ENCODE data around the gene ARHGEF18. TPM values are rescaled to one million over a fixed set of nuclear protein-coding genes. Genes with fewer than 3 reads are reported as not detected.
"Not testable (repeated sequence)": the region's sequence is repeated elsewhere in the genome, so short reads cannot be mapped to it uniquely, and the experiment has no call there.

The ARHGEF18 gene
- polyA plus RNA-seq, 3 donors from 2014 or later: 0.86 to 7.8 (median 1.2) TPM

GRCh38 chr19:7355871-7356270, 7.1 kb downstream of the ARHGEF18 start:
- H3K27ac Mint-ChIP-seq: no peak overlapping the region
- DNase-seq: no peak
- peaks cover 20 to 66% of the 10 kb centered on the region in 2 donors for H3K4me1 Mint-ChIP-seq
- H3K27me3 Mint-ChIP-seq (ENCODE audit: low read depth in 3 of 3): peaks cover 0 to 3% (median 0%) of the 10 kb centered on the region in 3 donors
- peaks cover 10 to 29% (median 28%) of the 10 kb centered on the region in 3 donors for H3K36me3 Mint-ChIP-seq
- H3K9me3 Mint-ChIP-seq: peaks cover 0 to 7% (median 4%) of the 10 kb centered on the region in 6 donors
- no peak overlapping the region for H3K4me3 Mint-ChIP-seq

GRCh38 chr19:7356899-7357627, 8.3 kb downstream of the ARHGEF18 start:
- Mint-ChIP-seq H3K9me3 (peaks cover 0 to 3% (median under 1%) of the 10 kb centered on the region in 6 donors), H3K4me3 (no peak overlapping the region), H3K36me3 (peaks cover 9 to 27% (median 24%) of the 10 kb centered on the region in 3 donors), H3K27me3 (ENCODE audit: low read depth in 3 of 3) (peaks cover 0 to 3% (median 0%) of the 10 kb centered on the region in 3 donors), H3K27ac (peak overlapping the region in 5 of 6 donors; percentile 16 to 36 (median 24)), H3K4me1 (peaks cover 10 to 54% of the 10 kb centered on the region in 2 donors)
- no peak for DNase-seq

GRCh38 chr19:7358102-7358597, 9.4 kb downstream of the ARHGEF18 start:
- Mint-ChIP-seq H3K36me3 (peaks cover 12 to 29% (median 23%) of the 10 kb centered on the region in 3 donors), H3K9me3 (no peaks in the 10 kb centered on the region), H3K4me1 (peaks cover 8 to 49% of the 10 kb centered on the region in 2 donors), H3K4me3 (no peak overlapping the region), H3K27ac (peak overlapping the region in 5 of 6 donors; percentile 34 to 68 (median 46)), H3K27me3 (ENCODE audit: low read depth in 3 of 3) (peaks cover 0 to 4% (median 0%) of the 10 kb centered on the region in 3 donors)
- DNase-seq: no peak

DNA sequence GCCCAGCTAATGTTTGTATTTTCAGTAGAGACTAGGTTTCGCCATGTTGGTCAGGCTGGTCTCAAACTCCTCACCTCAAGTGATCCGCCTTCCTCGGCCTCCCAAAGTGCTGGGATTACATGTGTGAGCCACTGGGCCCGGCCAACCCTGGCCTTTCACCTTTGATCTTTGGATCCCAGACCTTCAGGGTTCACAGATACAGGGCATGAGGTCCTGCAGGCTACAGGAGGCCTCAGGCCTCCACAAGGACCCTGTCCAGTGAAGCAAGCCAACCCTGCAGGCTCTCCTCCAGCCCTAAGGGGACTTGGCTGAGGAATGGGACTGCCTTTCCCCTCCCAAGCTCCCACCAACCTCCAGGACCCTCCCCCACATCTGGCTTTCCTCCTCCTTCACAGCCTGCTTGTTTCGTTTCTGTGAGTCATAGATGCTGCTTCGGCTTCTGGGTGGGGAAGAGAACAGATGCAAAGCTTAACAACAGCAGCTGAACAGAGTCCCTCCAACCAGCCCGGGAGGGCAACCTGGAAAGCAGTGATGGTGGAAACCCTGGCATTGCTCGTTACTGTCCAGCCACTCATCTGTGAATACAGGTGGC, 11.8 kb downstream of the ARHGEF18 start:
- Mint-ChIP-seq H3K27ac (peak overlapping the region in 1 of 6 donors; percentile 17), H3K4me3 (no peak overlapping the region), H3K9me3 (no peaks in the 10 kb centered on the region), H3K36me3 (peaks cover 17 to 37% (median 24%) of the 10 kb centered on the region in 3 donors), H3K27me3 (ENCODE audit: low read depth in 3 of 3) (peaks cover 0 to 4% (median 2%) of the 10 kb centered on the region in 3 donors), H3K4me1 (peaks cover 0 to 39% of the 10 kb centered on the region in 2 donors)
- DNase-seq: no peak

- Mint-ChIP-seq H3K36me3 (peaks cover 20 to 29% (median 26%) of the 10 kb centered on the region in 3 donors), H3K9me3 (no peaks in the 10 kb centered on the region), H3K4me1 (peaks cover 0 to 28% of the 10 kb centered on the region in 2 donors), H3K27me3 (ENCODE audit: low read depth in 3 of 3) (peaks cover 0 to 6% (median 2%) of the 10 kb centered on the region in 3 donors), H3K4me3 (no peak overlapping the region), H3K27ac (peak overlapping the region; percentile 7 to 87 (median 66))
- DNase-seq: no peak
Observed at GRCh38 chr19:7363225-7363624, 14.5 kb downstream of the ARHGEF18 start.

- Mint-ChIP-seq H3K36me3 (peaks cover 20 to 30% (median 28%) of the 10 kb centered on the region in 3 donors), H3K27me3 (ENCODE audit: low read depth in 3 of 3) (peaks cover 0 to 5% (median 2%) of the 10 kb centered on the region in 3 donors), H3K9me3 (no peaks in the 10 kb centered on the region), H3K27ac (peak overlapping the region in 3 of 6 donors; percentile 29 to 62 (median 56)), H3K4me3 (no peak overlapping the region), H3K4me1 (peaks cover 0 to 15% of the 10 kb centered on the region in 2 donors)
- DNase-seq: peak in 2 of 3 donors; percentile 25 to 30
Observed at GRCh38 chr19:7366701-7367420, 18.1 kb downstream of the ARHGEF18 start.

DNA sequence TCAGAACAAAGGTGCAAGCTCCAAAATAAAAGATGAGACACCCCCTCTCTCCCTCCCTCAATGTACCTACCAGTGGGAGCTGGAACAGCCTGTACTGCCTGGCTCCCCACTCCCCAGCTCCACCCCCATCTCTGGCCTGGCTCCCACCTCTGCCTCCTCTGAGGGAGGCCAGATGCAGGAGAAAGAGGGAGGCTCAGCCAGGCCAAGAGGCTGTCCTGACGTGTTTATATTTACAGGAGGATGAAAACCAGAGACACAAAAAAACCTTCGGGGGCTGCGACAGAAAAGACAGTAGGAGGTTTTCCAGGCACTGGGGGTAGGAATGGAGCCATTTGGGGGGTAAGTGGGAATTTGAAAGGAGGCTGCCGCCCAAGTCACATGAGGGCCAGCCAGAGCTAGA, 19.7 kb downstream of the ARHGEF18 start:
- H3K4me1 Mint-ChIP-seq: peaks cover 0 to 13% of the 10 kb centered on the region in 2 donors
- H3K4me3 Mint-ChIP-seq: no peak overlapping the region
- H3K27me3 Mint-ChIP-seq (ENCODE audit: low read depth in 3 of 3): peaks cover 0 to 4% (median 2%) of the 10 kb centered on the region in 3 donors
- no peaks in the 10 kb centered on the region for H3K9me3 Mint-ChIP-seq
- peak overlapping the region in 1 of 6 donors; percentile 36 for H3K27ac Mint-ChIP-seq
- no peak for DNase-seq
- H3K36me3 Mint-ChIP-seq: peaks cover 9 to 24% (median 20%) of the 10 kb centered on the region in 3 donors

DNA sequence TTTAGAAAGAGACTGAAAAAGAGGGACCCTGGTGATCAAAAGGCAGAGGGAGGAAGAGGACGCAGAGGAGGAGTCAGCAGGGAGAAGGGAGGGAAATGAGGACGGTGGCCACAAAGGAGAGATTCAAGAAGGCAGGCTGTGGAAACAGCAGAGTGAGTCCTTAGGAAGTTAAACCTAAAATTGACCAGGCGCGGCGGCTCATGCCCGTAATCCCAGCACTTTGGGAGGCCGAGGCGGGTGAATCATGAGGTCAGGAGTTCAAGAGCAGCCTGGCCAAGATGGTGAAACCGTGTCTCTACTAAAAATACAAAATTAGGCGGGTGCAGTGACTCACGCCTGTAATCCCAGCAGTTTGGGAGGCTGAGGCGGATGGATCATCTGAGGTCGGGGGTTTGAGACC, 20.1 kb downstream of the ARHGEF18 start:
- not testable (repeated sequence) for DNase-seq; H3K9me3 Mint-ChIP-seq; H3K4me3 Mint-ChIP-seq; H3K27me3 Mint-ChIP-seq (ENCODE audit: low read depth in 3 of 3)
- peaks cover 0 to 11% of the 10 kb centered on the region in 2 donors for H3K4me1 Mint-ChIP-seq
- H3K27ac Mint-ChIP-seq: peak overlapping the region in 1 of 6 donors; percentile 36
- H3K36me3 Mint-ChIP-seq: peaks cover 6 to 20% (median 16%) of the 10 kb centered on the region in 3 donors

DNA sequence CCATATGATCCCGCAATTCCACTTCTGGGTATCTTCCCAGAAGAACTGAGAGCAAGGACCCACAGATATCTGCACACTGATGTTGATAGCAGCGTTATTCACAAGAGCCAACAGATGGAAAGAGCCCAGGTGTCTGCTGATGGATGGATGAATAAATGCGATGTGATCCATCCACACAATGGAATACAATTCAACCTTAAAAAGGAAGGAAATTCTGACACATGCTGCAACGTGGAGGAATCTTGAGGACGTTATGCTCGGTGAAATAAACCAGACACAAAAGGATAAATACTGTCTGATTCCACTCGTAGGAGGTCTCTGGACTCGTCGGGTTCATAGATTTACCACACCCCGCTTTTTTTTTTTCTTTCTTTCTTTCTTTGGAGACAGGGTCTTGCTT, 21.8 kb downstream of the ARHGEF18 start:
- Mint-ChIP-seq H3K4me1 (peaks cover 0 to 7% of the 10 kb centered on the region in 2 donors), H3K4me3 (no peak overlapping the region), H3K9me3 (no peaks in the 10 kb centered on the region), H3K36me3 (peaks cover 3 to 16% (median 12%) of the 10 kb centered on the region in 3 donors), H3K27ac (no peak overlapping the region), H3K27me3 (ENCODE audit: low read depth in 3 of 3) (peaks cover 0 to 4% (median 0%) of the 10 kb centered on the region in 3 donors)
- no peak for DNase-seq

GRCh38 chr19:7371001-7371400, 22.3 kb downstream of the ARHGEF18 start:
- peaks cover 3 to 16% (median 12%) of the 10 kb centered on the region in 3 donors for H3K36me3 Mint-ChIP-seq
- DNase-seq: no peak
- no peaks in the 10 kb centered on the region for H3K9me3 Mint-ChIP-seq
- H3K4me1 Mint-ChIP-seq: peaks cover 0 to 7% of the 10 kb centered on the region in 2 donors
- H3K4me3 Mint-ChIP-seq: no peak overlapping the region
- peak overlapping the region in 2 of 6 donors; percentile 49 to 50 for H3K27ac Mint-ChIP-seq
- peaks cover 0 to 1% (median 0%) of the 10 kb centered on the region in 3 donors for H3K27me3 Mint-ChIP-seq (ENCODE audit: low read depth in 3 of 3)

DNA sequence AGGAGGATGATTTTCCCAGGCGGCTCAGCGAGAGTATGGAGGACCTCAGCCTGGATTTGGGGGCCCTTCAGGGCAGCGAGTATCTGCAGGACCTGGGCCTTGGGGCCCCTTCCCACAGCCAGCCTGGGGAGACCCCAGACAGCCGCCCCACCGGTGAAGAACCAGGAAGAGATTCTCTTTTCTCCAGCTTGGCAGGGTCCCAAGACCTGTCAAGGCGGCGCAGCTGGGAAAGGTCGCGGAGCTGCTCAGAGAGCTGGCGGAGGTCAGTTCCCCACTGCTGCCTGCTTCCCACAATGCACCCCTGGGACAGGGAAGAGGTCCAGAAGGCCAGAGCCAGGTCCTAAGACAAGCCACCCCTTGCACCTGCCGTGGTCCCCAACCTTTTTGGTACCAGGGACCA, 24.1 kb downstream of the ARHGEF18 start:
- Mint-ChIP-seq H3K36me3 (peaks cover 0 to 11% (median 7%) of the 10 kb centered on the region in 3 donors), H3K4me1 (no peaks in the 10 kb centered on the region), H3K9me3 (no peaks in the 10 kb centered on the region), H3K4me3 (no peak overlapping the region), H3K27me3 (ENCODE audit: low read depth in 3 of 3) (no peaks in the 10 kb centered on the region), H3K27ac (peak overlapping the region in 1 of 6 donors; percentile 40)
- DNase-seq: no peak

- no peaks in the 10 kb centered on the region for H3K9me3 Mint-ChIP-seq
Observed at GRCh38 chr19:7373862-7374261, 25.1 kb downstream of the ARHGEF18 start.

DNA sequence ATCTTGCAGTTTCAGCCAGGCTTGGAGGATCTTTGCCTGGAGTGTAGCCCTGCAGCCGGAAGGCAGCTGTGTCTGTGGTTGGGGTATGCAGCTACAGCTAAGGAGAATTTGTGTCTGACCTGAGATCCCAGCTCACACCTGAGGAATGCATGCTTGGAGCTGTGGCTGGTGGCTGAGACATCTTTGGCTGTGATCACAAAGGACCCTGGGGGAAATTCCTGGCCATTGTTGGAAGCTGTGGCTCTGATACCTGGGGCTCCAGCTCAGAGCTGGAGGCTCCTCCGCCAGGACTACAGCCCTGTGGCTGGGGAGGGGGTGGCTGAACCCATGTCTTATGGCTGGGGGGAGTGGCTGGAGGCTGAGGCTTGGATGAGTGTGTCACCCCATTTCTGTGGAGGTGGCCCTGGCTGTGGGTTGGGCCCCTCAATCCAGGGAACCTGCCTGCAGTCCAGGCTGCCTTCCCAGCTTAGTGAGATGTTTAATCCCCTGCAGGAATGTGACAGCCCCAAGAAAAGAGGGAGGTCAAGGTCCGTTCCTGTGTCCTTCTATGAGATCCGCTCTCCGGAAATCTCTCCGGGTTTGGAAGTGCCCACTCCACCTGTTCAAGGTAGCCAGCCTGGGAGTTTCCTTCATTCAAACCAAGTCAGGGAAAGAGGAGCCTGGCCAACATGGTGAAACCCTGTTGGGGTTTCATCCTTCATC, 27.6 kb downstream of the ARHGEF18 start:
- Mint-ChIP-seq H3K27me3 (ENCODE audit: low read depth in 3 of 3) (peaks cover 0 to 3% (median 0%) of the 10 kb centered on the region in 3 donors), H3K9me3 (no peaks in the 10 kb centered on the region), H3K4me1 (peaks cover 3 to 6% of the 10 kb centered on the region in 2 donors), H3K27ac (no peak overlapping the region), H3K36me3 (peaks cover 0 to 16% (median 8%) of the 10 kb centered on the region in 3 donors), H3K4me3 (no peak overlapping the region)
- no peak for DNase-seq

More at GRCh38 chr19:7373862-7374261, 25.1 kb downstream of the ARHGEF18 start:
- Mint-ChIP-seq H3K4me1 (no peaks in the 10 kb centered on the region), H3K27ac (peak overlapping the region in 1 of 6 donors; percentile 55), H3K4me3 (no peak overlapping the region), H3K36me3 (peaks cover 0 to 11% (median 3%) of the 10 kb centered on the region in 3 donors), H3K27me3 (ENCODE audit: low read depth in 3 of 3) (no peaks in the 10 kb centered on the region)
- no peak for DNase-seq

Measured in immature natural killer cell (primary cell).